PC-9 (cell line): ENCODE measurements around the gene NRG3.

Source experiments
- EZH2 ChIP-seq: fragments of 200-600 bp; sonication (generic); IDR thresholded peaks from 2 replicates; pipeline ENCODE4 v1.8.0; 2017; ENCODE audit warnings: antibody characterized with exemption, low read depth
- TF ChIP-seq, protein P1 (sequence below): fragments of 200-600 bp; sonication (generic); conservative IDR thresholded peaks from 2 replicates; pipeline ENCODE4 v1.6.1; 2017; ENCODE audit warnings: mixed run types, antibody characterized with exemption, mild to moderate bottlenecking, moderate library complexity

DNA sequence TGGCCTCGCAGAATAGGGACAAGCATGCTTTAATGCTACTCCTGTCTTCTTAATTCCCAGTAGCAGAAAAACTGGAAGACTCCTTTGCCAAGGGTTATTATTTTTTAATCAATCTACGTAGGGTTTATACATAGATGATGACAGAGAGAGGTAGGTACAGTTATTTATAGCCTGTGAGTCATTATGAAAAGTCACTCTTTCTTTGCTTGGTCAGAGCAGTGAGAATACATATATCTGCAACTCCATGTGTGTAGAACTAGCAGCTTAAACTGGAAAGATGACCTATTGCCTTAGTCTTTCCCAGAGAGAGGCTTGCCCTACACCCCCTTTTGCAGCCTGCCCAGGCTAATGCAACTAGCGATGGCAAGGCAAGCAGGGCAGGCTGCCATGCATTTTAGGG lies 1050.6 kb downstream of the NRG3 start:
- TF ChIP-seq, protein P1, sequence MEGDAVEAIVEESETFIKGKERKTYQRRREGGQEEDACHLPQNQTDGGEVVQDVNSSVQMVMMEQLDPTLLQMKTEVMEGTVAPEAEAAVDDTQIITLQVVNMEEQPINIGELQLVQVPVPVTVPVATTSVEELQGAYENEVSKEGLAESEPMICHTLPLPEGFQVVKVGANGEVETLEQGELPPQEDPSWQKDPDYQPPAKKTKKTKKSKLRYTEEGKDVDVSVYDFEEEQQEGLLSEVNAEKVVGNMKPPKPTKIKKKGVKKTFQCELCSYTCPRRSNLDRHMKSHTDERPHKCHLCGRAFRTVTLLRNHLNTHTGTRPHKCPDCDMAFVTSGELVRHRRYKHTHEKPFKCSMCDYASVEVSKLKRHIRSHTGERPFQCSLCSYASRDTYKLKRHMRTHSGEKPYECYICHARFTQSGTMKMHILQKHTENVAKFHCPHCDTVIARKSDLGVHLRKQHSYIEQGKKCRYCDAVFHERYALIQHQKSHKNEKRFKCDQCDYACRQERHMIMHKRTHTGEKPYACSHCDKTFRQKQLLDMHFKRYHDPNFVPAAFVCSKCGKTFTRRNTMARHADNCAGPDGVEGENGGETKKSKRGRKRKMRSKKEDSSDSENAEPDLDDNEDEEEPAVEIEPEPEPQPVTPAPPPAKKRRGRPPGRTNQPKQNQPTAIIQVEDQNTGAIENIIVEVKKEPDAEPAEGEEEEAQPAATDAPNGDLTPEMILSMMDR, result no peak
- TF ChIP-seq EZH2, result no peak
